GM12878 (cell line): ENCODE measurements around the gene C16orf46. TPM values are rescaled to one million over a fixed set of nuclear protein-coding genes. Genes with fewer than 3 reads are reported as not detected.

ENCODE experiments used
- CTCF ChIP-seq, 3 experiments: IDR thresholded peaks in 2 of 3; conservative IDR thresholded peaks in 1 of 3; 2 replicates each; pipeline ENCODE4 v1.5.1; 2011; ENCODE audit warnings: low read depth in 3 of 3, low read length in 3 of 3, mild to moderate bottlenecking in 3 of 3, control low read depth in 2 of 3, moderate library complexity in 2 of 3, inconsistent platforms in 1 of 3, mixed read lengths in 1 of 3; ENCODE audit not compliant: control insufficient read depth in 2 of 3, insufficient read depth in 1 of 3; ENCODE audit errors: extremely low read depth in 1 of 3
- EP300 ChIP-seq, 2 experiments: fragments of 150-350 bp in 1 of 2; IDR thresholded peaks; 2 replicates each; pipeline ENCODE4 v1.6.1; 2011 to 2012; ENCODE audit warnings: low read depth in 2 of 2, low read length in 2 of 2, borderline replicate concordance in 1 of 2, improper control_type of control experiment in 1 of 2, inconsistent platforms in 1 of 2; ENCODE audit not compliant: control insufficient read depth in 1 of 2
- ETV6 ChIP-seq, 2 experiments: fragments of 450-650 bp in 1 of 2; IDR thresholded peaks in 1 of 2; conservative IDR thresholded peaks in 1 of 2; 2 replicates each; pipeline ENCODE4 v1.6.1; 2014; ENCODE audit warnings: antibody characterized with exemption in 1 of 2, borderline replicate concordance in 1 of 2, low read depth in 1 of 2, mild to moderate bottlenecking in 1 of 2, moderate library complexity in 1 of 2
- HCFC1 ChIP-seq: fragments of 150-350 bp; IDR thresholded peaks from 2 replicates; pipeline ENCODE4 v1.6.1; 2014; ENCODE audit warnings: low read length
- HDAC2 ChIP-seq: fragments of 200-600 bp; sonication (generic); IDR thresholded peaks from 2 replicates; pipeline ENCODE4 v1.6.1; 2017
- JUND ChIP-seq: IDR thresholded peaks from 2 replicates; pipeline ENCODE4 v1.6.1; 2012; ENCODE audit warnings: low read depth, mild to moderate bottlenecking, low read length, improper control_type of control experiment, moderate library complexity
- MAX ChIP-seq: IDR thresholded peaks from 2 replicates; pipeline ENCODE4 v1.6.1; 2012; ENCODE audit warnings: low read depth, low read length, improper control_type of control experiment
- NFXL1 ChIP-seq: fragments of 450-650 bp; IDR thresholded peaks from 2 replicates; pipeline ENCODE4 v1.6.1; 2017; ENCODE audit warnings: antibody characterized with exemption, mild to moderate bottlenecking, borderline replicate concordance
- SUZ12 ChIP-seq: fragments of 200-600 bp; sonication (generic); IDR thresholded peaks from one replicate; pipeline ENCODE4 v1.6.1; 2018; ENCODE audit warnings: antibody characterized with exemption, mild to moderate bottlenecking; ENCODE audit not compliant: unreplicated experiment
- USF2 ChIP-seq: IDR thresholded peaks from 2 replicates; pipeline ENCODE4 v1.6.1; 2011; ENCODE audit warnings: low read depth, low read length, improper control_type of control experiment, borderline replicate concordance
- YBX1 ChIP-seq: fragments of 450-650 bp; IDR thresholded peaks from 2 replicates; pipeline ENCODE4 v1.6.1; 2016; ENCODE audit warnings: antibody characterized with exemption
- ZBTB40 ChIP-seq: fragments of 450-650 bp; IDR thresholded peaks from 2 replicates; pipeline ENCODE4 v1.6.1; 2016; ENCODE audit warnings: mild to moderate bottlenecking, moderate library complexity, borderline replicate concordance
- polyA plus RNA-seq, 11 experiments: library from polyadenylated mRNA; depleted of rRNA in 4 of 11; unstranded in 6 of 11; stranded (reverse) in 5 of 11; fragments of >200 nt; fragmentation: Nextera tagmentation in 4 of 11; fragmentation: Illumina TruSeq in 1 of 11; extraction: Ambion mirVana in 4 of 11; extraction: Trizol in 1 of 11; gene quantifications; 1 replicate in 1 of 11; 2 replicates in 10 of 11; pipeline versions ENCODE4 v1.2.1 to v1.2.3, GENCODE V29; 2011 to 2016; ENCODE audit warnings: inconsistent platforms in 2 of 11, missing spikeins in 2 of 11, low read depth in 1 of 11
- total RNA-seq, 4 experiments: library from RNA; depleted of rRNA in 3 of 4; stranded (reverse); fragments of >200 nt in 3 of 4; fragmentation: Illumina TruSeq in 1 of 4; extraction: Trizol in 1 of 4; gene quantifications; 2 replicates each; pipeline versions ENCODE4 v1.2.1 to v1.2.3, GENCODE V29; 2013 to 2021

Gene C16orf46
- total and polyA plus RNA-seq, 10 of the 15 experiments (the other 5 are each of a cell fraction or from before 2014, with no cell fraction given): 0.04 to 0.46 (median 0.14) TPM; not detected in 6

GRCh38 chr16:81035398-81035974 lies 41.6 kb downstream of the C16orf46 start, which contains the start of gene ATMIN (continued):
- TF ChIP-seq ETV6 (conservative IDR thresholded peaks at IDR 0.05 in 1 of 2, IDR thresholded peaks at IDR 0.05 in 1 of 2; ENCODE audit: borderline replicate concordance in 1 of 2, low read depth in 1 of 2) (no peak), MAX (no peak), ZBTB40 (no peak), HCFC1 (peak; percentile 12; the same call in 1 of the 2 replicates), NFXL1 (no peak), JUND (no peak), EP300 (IDR thresholded peaks at IDR 0.05; ENCODE audit: borderline replicate concordance in 1 of 2, control insufficient read depth in 1 of 2, low read depth in 2 of 2, low read length in 2 of 2) (no peak), SUZ12 (no peak), USF2 (no peak), YBX1 (no peak), HDAC2 (no peak), CTCF (IDR thresholded peaks at IDR 0.05 in 2 of 3, conservative IDR thresholded peaks at IDR 0.05 in 1 of 3; ENCODE audit: control insufficient read depth in 2 of 3, extremely low read depth in 1 of 3, insufficient read depth in 1 of 3, low read depth in 3 of 3, low read length in 3 of 3) (peak; percentile 88 to 99 (median 98))
- TF ChIP-seq, all 136 proteins: peak for 39
